ENCODE measurements around the gene PIBF1.
"Not testable (repeated sequence)": the region's sequence is repeated elsewhere in the genome, so short reads cannot be mapped to it uniquely, and the experiment has no call there.

PIBF1 gene

DNA sequence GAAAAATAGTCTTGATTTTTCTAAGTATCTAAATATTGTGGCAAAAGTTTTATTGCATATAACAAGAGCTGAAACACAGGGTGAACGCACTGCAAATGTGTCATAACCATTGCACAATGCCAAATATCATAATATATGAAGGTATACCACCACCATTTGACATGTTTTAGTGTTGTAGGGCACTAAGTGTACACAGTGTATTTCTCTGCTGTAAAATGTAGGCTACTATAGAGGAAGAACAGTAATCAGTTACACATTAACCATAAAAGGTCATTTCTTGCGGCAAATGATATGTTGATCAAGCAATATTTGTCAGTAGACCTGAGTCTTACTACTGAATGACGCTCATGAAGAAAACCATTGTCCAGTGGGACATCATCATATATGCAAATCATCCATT is 258.6 kb downstream of the PIBF1 start:
- TF ChIP-seq, protein P1, sequence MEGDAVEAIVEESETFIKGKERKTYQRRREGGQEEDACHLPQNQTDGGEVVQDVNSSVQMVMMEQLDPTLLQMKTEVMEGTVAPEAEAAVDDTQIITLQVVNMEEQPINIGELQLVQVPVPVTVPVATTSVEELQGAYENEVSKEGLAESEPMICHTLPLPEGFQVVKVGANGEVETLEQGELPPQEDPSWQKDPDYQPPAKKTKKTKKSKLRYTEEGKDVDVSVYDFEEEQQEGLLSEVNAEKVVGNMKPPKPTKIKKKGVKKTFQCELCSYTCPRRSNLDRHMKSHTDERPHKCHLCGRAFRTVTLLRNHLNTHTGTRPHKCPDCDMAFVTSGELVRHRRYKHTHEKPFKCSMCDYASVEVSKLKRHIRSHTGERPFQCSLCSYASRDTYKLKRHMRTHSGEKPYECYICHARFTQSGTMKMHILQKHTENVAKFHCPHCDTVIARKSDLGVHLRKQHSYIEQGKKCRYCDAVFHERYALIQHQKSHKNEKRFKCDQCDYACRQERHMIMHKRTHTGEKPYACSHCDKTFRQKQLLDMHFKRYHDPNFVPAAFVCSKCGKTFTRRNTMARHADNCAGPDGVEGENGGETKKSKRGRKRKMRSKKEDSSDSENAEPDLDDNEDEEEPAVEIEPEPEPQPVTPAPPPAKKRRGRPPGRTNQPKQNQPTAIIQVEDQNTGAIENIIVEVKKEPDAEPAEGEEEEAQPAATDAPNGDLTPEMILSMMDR (IDR thresholded peaks at IDR 0.05; ENCODE audit: insufficient read depth, low read depth, low read length, missing control alignments), result no peak
- no peak for DNase-seq (ENCODE audit: low read depth)
- no peak overlapping the region for H3K4me3 ChIP-seq (ENCODE audit: low read depth, low read length)

DNA sequence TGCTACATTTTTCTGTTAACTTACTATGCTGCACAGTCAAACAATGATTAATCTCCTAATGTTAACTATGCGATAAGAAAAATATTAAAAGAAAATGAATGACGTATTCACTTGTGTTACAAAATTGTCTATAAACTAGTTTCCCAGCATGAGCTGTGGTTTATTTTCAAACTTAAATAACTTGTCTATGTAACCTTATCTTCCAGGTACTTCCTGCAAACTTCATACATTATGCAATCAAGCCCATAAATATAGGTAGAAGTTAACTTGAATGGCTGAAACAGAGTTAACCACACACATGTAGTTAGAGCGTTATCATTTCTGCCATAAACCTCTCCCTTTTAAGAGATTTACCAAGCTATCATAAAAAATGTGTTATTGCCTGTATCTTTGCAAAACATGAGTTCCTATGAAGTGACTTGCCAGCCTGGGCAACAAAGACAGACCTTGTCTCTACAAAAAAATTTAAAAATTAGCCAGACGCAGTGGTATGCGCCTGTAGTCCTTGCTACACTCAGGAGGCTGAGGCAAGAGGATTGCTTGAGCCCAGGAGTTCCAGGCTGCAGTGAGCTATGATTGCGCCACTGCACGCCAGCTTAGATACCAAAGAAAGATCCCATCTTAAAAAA is 259.1 kb downstream of the PIBF1 start:
- TF ChIP-seq, protein P1 (IDR thresholded peaks at IDR 0.05; ENCODE audit: insufficient read depth, low read depth, low read length, missing control alignments), result no peak

DNA sequence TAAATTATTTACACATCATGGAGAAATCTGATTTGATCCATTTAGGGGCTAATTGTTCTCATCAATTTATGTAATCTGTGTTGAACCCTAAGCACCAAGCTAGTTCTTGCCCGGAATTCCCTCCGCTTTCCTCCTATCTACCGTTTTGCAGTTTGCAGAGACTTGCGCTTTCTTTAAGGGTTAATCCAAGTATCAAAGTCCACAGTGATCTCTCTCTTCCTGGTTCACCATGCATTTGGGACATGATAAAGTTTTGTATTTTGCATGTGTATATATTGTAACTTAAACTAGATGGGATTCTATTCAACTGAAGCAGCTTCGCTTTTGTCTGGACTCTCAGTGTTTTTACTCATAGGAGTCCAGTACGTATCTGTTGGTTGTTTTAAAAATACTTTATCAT is 263.1 kb downstream of the PIBF1 start:
- TF ChIP-seq, protein P1 (IDR thresholded peaks at IDR 0.05; ENCODE audit: insufficient read depth, low read depth, low read length, missing control alignments), result no peak
- DNase-seq (ENCODE audit: low read depth), result no peak
- no peak overlapping the region for H3K4me3 ChIP-seq (ENCODE audit: low read depth, low read length)

More for the DNA sequence above, 259.1 kb downstream of the PIBF1 start:
- no peak for DNase-seq (ENCODE audit: low read depth)
- H3K4me3 ChIP-seq (ENCODE audit: low read depth, low read length), result no peak overlapping the region

DNA sequence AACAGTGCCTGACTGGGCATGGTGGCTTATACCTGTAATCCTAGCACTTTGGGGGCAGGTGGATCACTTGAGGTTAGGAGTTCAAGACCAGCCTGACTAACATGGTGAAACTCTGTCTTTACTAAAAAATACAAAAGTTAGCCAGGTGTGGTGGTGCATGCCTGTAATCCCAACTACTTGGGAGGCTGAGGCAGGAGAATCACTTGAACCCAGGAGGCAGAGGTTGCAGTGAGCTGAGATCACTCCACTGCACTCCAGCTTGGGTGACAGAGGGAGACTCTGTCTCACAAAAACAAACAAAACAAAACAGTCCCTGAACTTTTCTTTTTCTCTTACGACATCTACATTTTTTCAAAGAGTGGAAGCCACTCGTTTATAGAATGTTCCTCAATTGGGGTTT is 266.7 kb downstream of the PIBF1 start:
- DNase-seq (ENCODE audit: low read depth); H3K4me3 ChIP-seq (ENCODE audit: low read depth, low read length): not testable (repeated sequence)

DNA sequence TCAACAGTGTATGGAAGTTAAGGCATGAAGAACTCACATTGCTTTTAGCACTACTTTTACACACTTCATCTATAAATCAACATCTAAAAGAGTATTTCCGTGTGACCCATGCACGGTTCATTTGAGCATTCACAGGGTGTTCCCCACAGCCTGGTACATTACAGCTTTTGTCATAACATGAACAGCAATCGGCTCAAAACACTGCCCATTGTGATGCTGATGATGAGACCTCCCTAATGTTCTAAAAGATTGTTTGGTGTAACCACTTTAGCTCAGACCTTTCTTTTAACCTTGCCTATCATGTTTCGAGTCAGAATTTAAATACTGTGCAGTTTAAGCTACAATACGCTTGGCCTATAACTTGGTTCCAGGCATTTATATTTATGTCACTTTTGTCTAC is 272.8 kb downstream of the PIBF1 start:
- TF ChIP-seq, protein P1 (IDR thresholded peaks at IDR 0.05; ENCODE audit: insufficient read depth, low read depth, low read length, missing control alignments), result no peak
- DNase-seq (ENCODE audit: low read depth), result no peak
- H3K4me3 ChIP-seq (ENCODE audit: low read depth, low read length), result no peak overlapping the region

DNA sequence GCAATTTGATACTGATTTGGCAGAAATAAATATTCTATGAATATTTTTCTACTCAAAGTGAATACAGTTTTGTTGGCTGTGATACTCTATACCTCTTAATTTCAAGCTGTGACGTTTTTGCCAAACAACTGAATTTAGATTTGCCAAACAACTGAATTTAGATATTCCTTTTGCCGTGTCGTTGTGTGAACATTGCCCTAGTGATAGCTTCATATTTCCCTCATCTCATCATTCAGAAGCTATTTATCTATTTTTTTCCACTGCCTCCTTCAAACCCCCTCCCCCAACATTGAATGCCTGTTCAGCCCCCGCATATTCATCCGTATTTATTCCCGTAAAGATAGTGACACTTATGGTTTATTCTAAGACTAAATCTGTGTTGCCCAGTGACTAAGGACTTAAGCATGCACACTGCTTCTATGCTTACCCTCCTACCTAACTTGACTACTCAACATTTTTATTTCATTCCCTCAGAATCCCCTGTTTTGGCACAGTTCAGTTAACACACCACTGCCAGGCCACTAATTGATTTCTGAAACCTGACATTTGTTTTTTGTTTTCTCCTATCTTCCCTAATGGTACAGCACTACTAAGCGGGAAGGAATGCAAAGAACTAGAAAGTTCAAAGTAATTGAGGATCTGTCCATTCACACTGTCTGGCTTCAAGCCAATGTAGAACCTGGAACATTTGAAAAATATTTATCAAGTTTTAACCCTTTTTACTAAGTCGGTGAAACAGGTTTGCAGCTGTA is 274.1 kb downstream of the PIBF1 start:
- TF ChIP-seq, protein P1 (IDR thresholded peaks at IDR 0.05; ENCODE audit: insufficient read depth, low read depth, low read length, missing control alignments), result no peak
- no peak for DNase-seq (ENCODE audit: low read depth)
- no peak overlapping the region for H3K4me3 ChIP-seq (ENCODE audit: low read depth, low read length)

DNA sequence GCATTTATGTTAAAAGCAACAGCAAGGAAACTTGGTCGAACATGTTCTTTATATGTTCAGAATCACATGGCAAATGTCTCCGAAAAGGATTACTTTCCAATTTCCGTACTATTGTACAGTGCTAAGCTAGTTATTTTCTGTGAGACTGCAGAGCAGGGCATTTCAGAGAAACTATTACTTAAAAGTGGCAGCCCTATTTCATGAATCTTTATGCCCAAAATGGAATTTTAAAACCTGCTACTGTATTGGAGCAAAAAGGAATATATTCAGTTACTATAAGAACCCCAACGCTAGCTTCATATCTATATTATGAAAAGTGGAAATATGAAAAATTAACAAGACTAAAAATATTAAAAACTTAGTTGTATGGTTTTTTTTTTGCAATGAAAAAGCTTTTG is 274.6 kb downstream of the PIBF1 start:
- no peak for DNase-seq (ENCODE audit: low read depth)
- H3K4me3 ChIP-seq (ENCODE audit: low read depth, low read length), result no peak overlapping the region
- TF ChIP-seq, protein P1 (IDR thresholded peaks at IDR 0.05; ENCODE audit: insufficient read depth, low read depth, low read length, missing control alignments), result no peak

Data from GM12865 (cell line).